Stimulated activated CD4-positive, alpha-beta T cell treated with anti-CD3 and anti-CD28 coated beads, Interleukin-12 subunit alpha, Interleukin-12 subunit beta, amount 100 ng/mL, for 24 hours (primary cell): Measurements from ENCODE around the gene PPFIBP2.

Experiments
- DNase-seq, 2 experiments: peaks; one replicate each; pipeline ENCODE4 v3.0.0-alpha.2; 2020; ENCODE audit warnings: low read depth in 2 of 2

PPFIBP2 gene

GRCh38 chr11:7600205-7600775 lies 86.5 kb downstream of the PPFIBP2 start:
- DNase-seq: no peak

GRCh38 chr11:7603031-7603781 lies 89.4 kb downstream of the PPFIBP2 start:
- no peak for DNase-seq

GRCh38 chr11:7604331-7604955 lies 90.6 kb downstream of the PPFIBP2 start:
- no peak for DNase-seq

- no peak for DNase-seq
Measured at GRCh38 chr11:7605186-7605943, 91.6 kb downstream of the PPFIBP2 start.

- DNase-seq: no peak
Measured at GRCh38 chr11:7606496-7606895, 92.7 kb downstream of the PPFIBP2 start.

GRCh38 chr11:7609015-7609414 lies 95.2 kb downstream of the PPFIBP2 start:
- DNase-seq: no peak

- no peak for DNase-seq
Measured at GRCh38 chr11:7609521-7609920, 95.7 kb downstream of the PPFIBP2 start.

GRCh38 chr11:7610393-7610792 lies 96.6 kb downstream of the PPFIBP2 start:
- DNase-seq: no peak

GRCh38 chr11:7611411-7611810 lies 97.6 kb downstream of the PPFIBP2 start:
- no peak for DNase-seq

- DNase-seq: no peak
Measured at GRCh38 chr11:7612056-7612660, 98.4 kb downstream of the PPFIBP2 start.

GRCh38 chr11:7612661-7613393 lies 99.0 kb downstream of the PPFIBP2 start:
- no peak for DNase-seq

GRCh38 chr11:7613394-7613720 lies 99.6 kb downstream of the PPFIBP2 start:
- DNase-seq: no peak

- no peak for DNase-seq
Measured at GRCh38 chr11:7614656-7615055, 100.9 kb downstream of the PPFIBP2 start.

GRCh38 chr11:7617032-7617431 lies 103.2 kb downstream of the PPFIBP2 start:
- no peak for DNase-seq

GRCh38 chr11:7619322-7619721 lies 105.5 kb downstream of the PPFIBP2 start:
- no peak for DNase-seq

GRCh38 chr11:7621090-7621489 lies 107.3 kb downstream of the PPFIBP2 start:
- DNase-seq: no peak

- DNase-seq: no peak
Measured at GRCh38 chr11:7621554-7621953, 107.8 kb downstream of the PPFIBP2 start.

- no peak for DNase-seq
Measured at GRCh38 chr11:7622721-7623120, 108.9 kb downstream of the PPFIBP2 start.

- no peak for DNase-seq
Measured at GRCh38 chr11:7628660-7629059, 114.9 kb downstream of the PPFIBP2 start.

- DNase-seq: no peak
Measured at GRCh38 chr11:7630002-7630401, 116.2 kb downstream of the PPFIBP2 start.

GRCh38 chr11:7632211-7632610 lies 118.4 kb downstream of the PPFIBP2 start:
- DNase-seq: no peak
